Measurements from ENCODE around the gene ACAD10.
"Not testable (repeated sequence)": the region's sequence is repeated elsewhere in the genome, so short reads cannot be mapped to it uniquely, and the experiment has no call there.

The ACAD10 gene

DNA sequence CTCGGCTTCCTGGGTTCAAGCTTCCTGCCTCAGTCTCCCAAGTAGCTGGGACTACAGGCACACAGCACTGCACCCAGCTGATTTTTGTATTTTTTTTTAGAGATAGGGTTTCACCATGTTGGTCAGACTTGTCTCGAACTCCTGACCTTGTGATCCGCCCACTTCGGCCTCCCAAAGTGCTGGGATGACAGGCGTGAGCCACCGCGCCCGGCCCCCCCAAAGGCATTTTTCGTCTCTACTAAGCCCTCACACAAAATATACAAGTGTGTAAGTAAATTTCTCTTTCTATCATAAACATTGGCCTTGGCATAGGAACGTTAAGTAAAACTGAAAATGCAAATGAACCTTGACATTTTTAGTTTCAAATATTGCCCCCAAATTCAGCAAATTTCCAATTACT lies 2.1 kb downstream of the ACAD10 start:
- DNase-seq, result no peak

DNA sequence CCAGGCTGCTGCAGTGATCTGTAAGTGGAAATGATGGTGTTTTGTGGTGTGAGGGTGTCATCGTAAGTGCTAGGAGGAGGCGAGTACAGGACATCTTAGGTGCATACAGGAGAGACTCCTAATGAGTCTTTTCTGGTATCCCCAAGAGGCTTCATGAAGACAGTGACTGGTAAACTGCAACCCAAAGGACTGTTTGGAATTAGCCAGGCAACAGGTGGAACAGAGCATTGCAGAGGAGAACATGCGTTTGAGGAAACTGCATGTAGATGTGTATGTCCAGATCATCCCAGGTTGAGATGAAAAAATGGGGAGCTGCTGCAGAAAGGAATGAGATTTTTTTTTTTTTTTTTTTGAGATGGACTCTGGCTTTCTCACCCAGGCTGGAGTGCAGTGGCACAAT lies 5.4 kb downstream of the ACAD10 start:
- no peak for DNase-seq

- no peak for DNase-seq
These were observed 6.8 kb downstream of the ACAD10 start for GRCh38 chr12:111692575-111693210.

GRCh38 chr12:111693818-111694217 lies 8.0 kb downstream of the ACAD10 start:
- DNase-seq, result no peak

DNA sequence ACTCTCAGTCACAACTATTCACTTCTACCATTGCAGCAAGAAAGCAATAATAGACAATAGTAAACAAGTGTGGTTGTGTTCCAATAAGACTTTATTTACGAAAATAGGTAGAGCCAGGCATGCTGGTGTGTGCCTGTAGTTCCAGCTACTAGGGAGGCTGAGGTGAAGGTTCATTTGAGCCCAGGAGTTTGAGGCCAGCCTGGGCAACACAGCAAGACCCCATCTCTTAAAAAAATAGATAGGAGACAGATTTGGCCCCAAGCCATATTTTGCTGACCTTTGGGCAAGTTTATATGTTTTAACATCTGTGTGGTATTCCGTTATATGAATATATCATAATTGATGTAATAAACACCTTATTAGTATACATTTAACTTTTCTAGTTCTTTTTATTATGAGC lies 14.1 kb downstream of the ACAD10 start:
- no peak for DNase-seq

DNA sequence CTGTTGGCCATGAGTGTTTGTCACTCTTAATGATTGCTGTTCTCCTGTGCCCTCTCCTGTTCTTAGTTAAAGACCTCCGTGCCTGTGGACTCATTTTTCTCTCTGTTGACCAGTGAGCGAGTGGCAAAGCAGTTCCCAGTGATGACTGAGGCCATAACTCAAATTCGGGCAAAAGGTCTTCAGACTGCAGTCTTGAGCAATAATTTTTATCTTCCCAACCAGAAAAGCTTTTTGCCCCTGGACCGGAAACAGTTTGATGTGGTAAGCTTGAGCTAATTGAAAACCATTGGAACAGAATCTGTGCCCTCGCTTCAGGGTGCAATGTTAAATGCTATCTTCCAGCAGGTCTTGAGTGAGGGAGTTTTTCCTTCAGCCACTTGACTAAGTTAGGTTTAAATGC lies 19.8 kb downstream of the ACAD10 start:
- no peak for DNase-seq

DNA sequence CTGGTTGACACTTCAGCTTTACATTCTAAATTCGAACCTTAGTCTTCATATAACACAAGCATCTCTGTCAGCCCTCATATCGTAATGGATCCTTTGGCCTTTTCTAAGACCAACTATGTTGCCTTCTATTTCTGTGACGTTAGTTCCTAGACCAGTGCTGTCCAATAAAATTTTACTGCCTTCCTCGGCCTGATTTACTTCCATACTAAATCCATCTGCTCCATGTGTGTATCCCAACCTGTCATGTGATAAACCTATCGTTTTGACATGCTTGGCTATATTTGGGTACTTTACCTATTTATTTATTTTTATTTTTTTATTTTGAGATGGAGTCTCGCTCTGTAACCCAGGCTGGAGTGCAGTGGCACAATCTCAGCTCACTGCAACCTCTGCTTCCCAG lies 20.3 kb downstream of the ACAD10 start:
- no peak for DNase-seq

DNA sequence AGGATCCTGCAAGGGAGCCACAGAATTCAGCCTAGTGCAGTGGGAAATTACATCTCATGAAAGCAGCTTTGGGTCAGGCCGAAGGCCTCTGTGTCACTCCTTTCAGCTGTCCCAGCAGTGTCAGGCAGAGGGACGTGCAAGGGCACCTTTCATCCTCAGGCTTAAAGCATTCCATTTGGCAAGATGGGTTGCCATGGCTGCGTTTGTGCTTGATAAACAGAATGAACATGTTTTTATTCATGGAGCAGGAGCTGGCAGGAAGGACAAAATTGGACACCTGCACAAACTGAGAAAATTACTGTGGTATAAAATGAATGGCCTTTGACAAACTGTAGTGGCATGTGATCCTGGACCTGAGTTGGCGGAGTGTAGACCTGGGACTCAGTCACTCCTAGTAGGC lies 29.4 kb downstream of the ACAD10 start:
- DNase-seq, result peak; percentile 89

DNA sequence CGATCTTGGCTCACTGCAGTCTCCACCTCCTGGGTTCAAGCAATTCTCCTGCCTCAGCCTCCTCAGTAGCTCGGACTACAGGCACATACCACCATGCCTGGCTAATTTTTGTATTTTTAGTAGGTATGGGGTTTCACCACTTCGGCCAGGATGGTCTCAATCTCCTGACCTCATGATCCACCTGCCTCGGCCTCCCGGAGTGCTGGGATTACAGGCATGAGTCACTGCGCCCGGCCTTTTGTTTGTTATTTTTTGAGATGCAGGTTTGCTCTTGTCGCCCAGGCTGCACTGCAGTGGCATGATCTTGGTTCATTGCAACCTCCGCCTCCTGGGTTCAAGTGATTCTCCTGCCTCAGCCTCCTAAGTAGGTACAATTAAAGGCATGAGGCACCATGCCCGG lies 33.5 kb downstream of the ACAD10 start:
- not testable (repeated sequence) for DNase-seq

- no peak for DNase-seq
These were observed 34.6 kb downstream of the ACAD10 start for GRCh38 chr12:111720457-111720856.

DNA sequence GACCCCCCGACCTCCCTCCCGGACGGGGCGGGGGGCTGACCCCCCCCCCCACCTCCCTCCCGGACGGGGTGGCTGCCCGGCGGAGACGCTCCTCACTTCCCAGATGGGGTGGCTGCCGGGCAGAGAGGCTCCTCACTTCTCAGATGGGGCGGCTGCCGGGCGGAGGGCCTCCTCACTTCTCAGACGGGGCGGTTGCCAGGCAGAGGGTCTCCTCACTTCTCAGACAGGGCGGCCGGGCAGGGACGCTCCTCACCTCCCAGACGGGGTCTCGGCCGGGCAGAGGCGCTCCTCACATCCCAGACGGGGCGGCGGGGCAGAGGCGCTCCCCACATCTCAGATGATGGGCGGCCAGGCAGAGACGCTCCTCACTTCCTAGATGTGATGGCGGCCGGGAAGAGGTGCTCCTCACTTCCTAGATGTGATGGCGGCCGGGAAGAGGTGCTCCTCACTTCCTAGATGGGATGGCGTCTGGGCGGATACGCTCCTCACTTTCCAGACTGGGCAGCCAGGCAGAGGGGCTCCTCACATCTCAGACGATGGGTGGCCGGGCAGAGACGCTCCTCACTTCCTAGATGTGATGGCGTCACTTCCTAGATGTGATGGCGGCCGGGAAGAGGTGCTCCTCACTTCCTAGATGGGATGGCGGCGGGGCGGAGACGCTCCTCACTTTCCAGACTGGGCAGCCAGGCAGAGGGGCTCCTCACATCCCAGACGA lies 38.0 kb downstream of the ACAD10 start:
- DNase-seq, result not testable (repeated sequence)

DNA sequence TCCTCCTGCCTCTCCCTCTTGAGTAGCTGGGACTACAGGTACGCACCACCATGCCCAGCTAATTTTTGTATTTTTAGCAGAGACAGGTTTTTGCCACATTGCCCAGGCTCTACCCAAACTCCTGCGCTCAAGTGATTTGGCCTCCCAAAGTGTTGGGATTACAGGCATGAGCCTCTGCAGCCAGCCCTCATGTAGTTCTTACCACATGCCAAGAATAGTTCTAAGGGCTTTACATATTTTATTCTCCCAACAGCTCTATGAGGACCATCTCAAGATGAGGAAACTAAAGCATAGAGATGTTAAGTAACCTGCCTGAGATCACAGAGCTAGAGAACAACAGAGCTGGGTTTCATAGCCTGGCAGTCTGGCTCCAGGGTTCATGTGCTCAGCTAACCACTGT lies 42.9 kb downstream of the ACAD10 start:
- DNase-seq, result no peak

DNA sequence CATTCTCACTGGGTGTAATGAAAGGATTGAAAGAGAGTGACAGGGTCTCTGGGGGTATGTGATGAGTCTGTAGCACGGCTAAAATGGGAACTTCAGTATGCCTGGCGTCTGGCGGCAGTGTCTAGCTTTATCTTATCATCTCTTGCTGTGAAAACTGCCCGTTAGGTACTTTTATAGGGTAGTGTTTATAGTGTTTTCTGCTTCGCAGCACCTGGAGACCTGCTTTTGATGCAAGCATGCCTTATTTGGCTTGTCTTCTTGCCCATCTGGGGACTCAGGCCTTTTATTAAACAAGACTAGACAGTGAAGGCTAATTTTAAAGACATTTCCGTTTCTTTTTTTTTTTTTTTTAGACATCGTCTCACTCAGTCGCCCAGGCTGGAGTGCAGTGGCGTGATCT lies 44.6 kb downstream of the ACAD10 start:
- no peak for DNase-seq

DNA sequence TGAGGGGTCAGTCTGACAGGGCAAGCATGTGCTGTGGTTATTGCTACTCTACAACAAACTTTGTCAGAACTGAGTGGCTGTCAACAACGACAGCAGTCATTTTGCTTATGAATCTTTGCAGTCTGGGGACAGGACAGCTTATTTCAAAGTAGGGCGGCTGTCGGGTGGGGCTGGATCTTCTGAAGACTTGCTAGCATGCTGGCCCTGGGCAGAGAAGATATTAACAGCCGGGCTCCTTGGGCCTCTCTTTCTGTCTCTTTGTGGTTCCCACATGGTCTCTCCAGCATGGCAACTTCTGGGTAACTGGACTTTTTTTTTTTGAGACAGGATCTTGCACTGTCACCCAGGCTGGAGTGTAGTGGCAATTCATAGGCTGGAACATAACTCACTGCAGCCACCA lies 46.9 kb downstream of the ACAD10 start:
- DNase-seq, result no peak

DNA sequence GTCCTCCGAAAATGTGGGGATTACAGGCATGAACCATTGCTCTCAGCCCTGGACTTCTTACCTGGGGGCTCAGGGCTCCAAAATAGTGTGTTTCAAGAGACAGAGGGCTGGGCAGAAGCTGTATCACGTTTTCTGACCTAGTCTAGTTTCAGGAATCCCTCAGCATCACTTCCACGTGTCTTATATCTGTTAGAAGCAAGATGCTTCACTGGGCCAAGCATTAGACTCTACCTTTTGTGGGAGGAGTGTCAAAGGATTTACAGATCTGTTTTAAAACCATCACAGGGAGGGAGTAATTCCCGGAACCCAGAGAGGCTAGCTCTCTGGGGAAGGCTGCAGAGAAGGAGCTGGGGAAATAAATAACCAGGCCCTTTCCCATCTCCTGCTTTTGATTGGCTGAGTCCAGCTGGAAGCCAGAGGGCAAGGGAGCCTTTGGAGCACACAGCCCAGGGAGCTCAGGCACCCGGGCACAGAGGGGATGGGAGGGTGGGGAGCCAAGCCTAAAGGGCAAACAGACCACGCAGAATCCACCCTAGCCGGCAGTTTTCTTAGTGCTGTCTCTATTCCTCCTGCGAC lies 47.6 kb downstream of the ACAD10 start:
- DNase-seq, result no peak

- not testable (repeated sequence) for DNase-seq
These were observed 53.7 kb downstream of the ACAD10 start for GRCh38 chr12:111739524-111739923.

GRCh38 chr12:111741235-111741812 lies 55.5 kb downstream of the ACAD10 start:
- DNase-seq, result peak; percentile 17

DNA sequence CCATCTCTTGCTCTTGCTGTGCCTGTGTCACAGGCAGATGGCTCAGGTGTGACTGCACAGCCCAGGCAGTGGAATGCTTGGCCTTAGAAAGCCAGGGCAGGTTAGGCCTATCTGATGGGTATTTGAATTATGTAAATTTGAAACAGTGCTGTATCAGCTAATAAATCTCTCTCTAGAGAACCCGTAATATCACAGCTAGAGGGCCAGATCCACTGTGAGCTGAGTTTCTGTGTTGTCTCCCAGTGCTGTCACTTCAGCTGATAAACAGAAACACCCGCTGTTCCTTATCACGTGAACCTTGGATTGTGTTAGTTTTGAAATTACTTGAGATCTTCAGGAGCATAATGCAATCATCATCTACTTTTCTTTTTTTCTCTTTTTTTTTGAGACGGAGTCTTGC lies 59.4 kb downstream of the ACAD10 start:
- DNase-seq, result no peak

DNA sequence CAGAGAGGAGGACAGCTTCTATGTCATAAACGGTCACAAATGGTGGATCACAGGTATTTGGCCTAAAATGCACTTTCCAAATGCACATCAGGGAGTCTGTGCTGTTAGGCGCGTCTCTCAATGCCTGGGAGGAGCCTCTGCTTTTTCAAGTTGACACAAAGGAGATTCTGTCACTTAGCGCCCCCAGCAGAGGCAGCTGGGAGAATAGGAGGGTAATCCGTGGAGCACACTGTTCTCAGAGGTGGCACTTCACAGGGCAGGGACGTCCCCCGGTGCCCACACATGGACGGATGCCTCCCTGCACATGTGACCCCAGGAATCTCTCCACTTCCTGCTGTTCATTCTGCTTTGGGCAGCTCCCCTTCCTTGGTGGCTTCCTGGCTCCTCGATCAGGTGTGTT lies 61.5 kb downstream of the ACAD10 start:
- DNase-seq, result no peak

GRCh38 chr12:111748151-111748672 lies 62.4 kb downstream of the ACAD10 start:
- no peak for DNase-seq

DNA sequence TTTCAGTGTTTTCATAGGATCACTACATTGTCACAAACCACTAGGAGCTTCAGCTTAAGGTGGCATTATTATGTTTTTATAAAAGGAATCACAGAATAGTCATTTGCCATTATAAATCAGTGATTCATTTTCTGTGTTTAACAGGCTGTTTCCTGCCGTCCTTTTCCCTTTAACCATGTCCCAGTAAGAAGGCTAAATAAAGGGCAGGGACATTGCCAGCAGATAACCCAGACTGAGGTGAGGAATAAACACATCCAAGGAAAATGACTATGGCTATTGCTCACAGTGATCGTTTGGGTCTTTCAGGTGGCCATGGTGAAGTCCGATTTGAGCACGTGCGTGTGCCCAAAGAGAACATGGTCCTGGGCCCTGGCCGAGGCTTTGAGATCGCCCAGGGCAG lies 63.0 kb downstream of the ACAD10 start:
- DNase-seq, result no peak

DNA sequence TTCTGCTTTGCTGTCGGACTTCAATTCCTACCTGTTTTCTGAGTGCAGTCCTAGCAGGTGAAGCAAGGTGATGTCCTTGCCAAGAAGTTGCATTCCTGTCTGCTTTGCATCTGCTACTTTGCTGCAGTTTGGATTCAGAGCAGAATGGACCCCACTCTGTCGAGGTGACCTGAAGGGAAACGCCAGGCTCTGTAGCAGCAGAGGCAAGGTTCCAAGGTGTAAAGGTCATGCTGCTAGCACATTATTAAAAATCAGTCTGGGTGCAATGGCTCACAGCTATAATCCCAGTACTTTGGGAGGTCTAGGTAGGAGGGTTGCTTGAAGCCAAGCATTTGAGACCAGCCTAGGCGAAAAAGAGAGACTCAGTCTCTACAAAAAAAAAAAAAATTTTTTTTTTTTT lies 63.5 kb downstream of the ACAD10 start:
- DNase-seq, result no peak

- no peak for DNase-seq
These were observed 67.5 kb downstream of the ACAD10 start for GRCh38 chr12:111753144-111753881.
